GM12878 (cell line): ENCODE measurements around the gene EYS. TPM values are rescaled to one million over a fixed set of nuclear protein-coding genes. Genes with fewer than 3 reads are reported as not detected.

ENCODE experiments used
- ATAC-seq: fragments of 200-7000 bp; cut with Tn5 transposase; 3 replicates; pipeline ENCODE4 v1.9.1; 2020; ENCODE audit warnings: mild to moderate bottlenecking, moderate library complexity
- BruUV-seq: library from RNA; stranded (reverse); fragments of 400-500 nt; replicated peaks from 2 replicates; lab custom pipeline; 2021; lab: Mats Ljungman, UMichigan
- CTCF ChIA-PET: fragments of 300-600 bp; sonication (Branson Sonifier 250); formaldehyde crosslinking; extraction: SDS; loops from one replicate; lab custom pipeline; 2021; ENCODE audit warnings: inconsistent platforms; lab: Yijun Ruan, JAX
- POLR2A ChIA-PET: fragments of 350-600 bp; formaldehyde crosslinking; extraction: SDS; loops from one replicate; lab custom pipeline; 2021; ENCODE audit warnings: inconsistent platforms; lab: Charles Lee
- RAD21 ChIA-PET: fragments of 300-600 bp; sonication (Branson Sonifier 250); formaldehyde crosslinking; loops from one replicate; lab custom pipeline; 2023; ENCODE audit warnings: antibody characterized with exemption; ENCODE audit not compliant: unreplicated experiment; lab: Charles Lee
- SMC1A ChIA-PET: fragments of 300-600 bp; sonication (Branson Sonifier 250); formaldehyde crosslinking; loops from one replicate; lab custom pipeline; 2023; ENCODE audit not compliant: unreplicated experiment, uncharacterized antibody; lab: Charles Lee
- DNase-seq: peaks from one replicate; pipeline ENCODE4 v3.0.0-alpha.2; 2011; ENCODE audit warnings: low read depth, low spot score
- FAIRE-seq: peaks from 3 replicates; lab custom pipeline; 2011; peaks lifted over from hg19 to GRCh38; lab: Jason Lieb, UNC
- H2AFZ ChIP-seq: 2 replicates; pipeline ENCODE4 v1.6.0; 2011; ENCODE audit warnings: low read depth, low read length, control low read depth; ENCODE audit not compliant: control insufficient read depth
- H3K27ac ChIP-seq: 2 replicates; pipeline ENCODE4 v1.5.1; 2011; ENCODE audit warnings: control low read depth; ENCODE audit not compliant: control insufficient read depth, insufficient read depth
- H3K27me3 ChIP-seq, 2 experiments: replicated peaks in 1 of 2; 2 replicates each; pipeline versions ENCODE4 v1.6.0 to v1.6.1; 2011; ENCODE audit warnings: low read length in 1 of 2; ENCODE audit not compliant: control insufficient read depth in 2 of 2, insufficient read depth in 2 of 2
- H3K36me3 ChIP-seq, 2 experiments: 2 replicates each; pipeline ENCODE4 v1.5.1; 2011; ENCODE audit warnings: low read length in 1 of 2; ENCODE audit not compliant: control insufficient read depth in 2 of 2, insufficient read depth in 2 of 2
- H3K4me1 ChIP-seq: 2 replicates; pipeline ENCODE4 v1.6.1; 2011; ENCODE audit warnings: mild to moderate bottlenecking, low read length, moderate library complexity, mixed read lengths; ENCODE audit not compliant: control insufficient read depth, insufficient read depth
- H3K4me2 ChIP-seq: 2 replicates; pipeline ENCODE4 v1.6.0; 2011; ENCODE audit warnings: control low read depth; ENCODE audit not compliant: control insufficient read depth, insufficient read depth
- H3K4me3 ChIP-seq: fragments of 200-600 bp; sonication (generic); 2 replicates; pipeline ENCODE4 v1.5.1; 2016
- H3K79me2 ChIP-seq: 2 replicates; pipeline ENCODE4 v1.6.0; 2011; ENCODE audit warnings: low read length; ENCODE audit not compliant: control insufficient read depth, insufficient read depth
- H3K9ac ChIP-seq: 2 replicates; pipeline ENCODE4 v1.8.0; 2011; ENCODE audit warnings: low read length, control low read depth, mixed read lengths; ENCODE audit not compliant: control insufficient read depth, insufficient read depth
- H3K9me3 ChIP-seq: replicated peaks from 3 replicates; pipeline ENCODE4 v1.5.1; 2011; ENCODE audit warnings: mild to moderate bottlenecking, low read length; ENCODE audit not compliant: control insufficient read depth, insufficient read depth
- H4K20me1 ChIP-seq: 2 replicates; pipeline ENCODE4 v1.6.0; 2011; ENCODE audit not compliant: control insufficient read depth, insufficient read depth
- CHD1 ChIP-seq: IDR thresholded peaks from 2 replicates; pipeline ENCODE4 v1.6.1; 2012; ENCODE audit warnings: low read depth, low read length, improper control_type of control experiment
- EZH2 ChIP-seq: IDR thresholded peaks from 2 replicates; pipeline ENCODE4 v1.6.1; 2012; ENCODE audit warnings: low read depth, mild to moderate bottlenecking, control low read depth, inconsistent platforms, low read length, borderline replicate concordance; ENCODE audit not compliant: control insufficient read depth
- KAT2A ChIP-seq: conservative IDR thresholded peaks from 2 replicates; pipeline ENCODE4 v1.6.1; 2011; ENCODE audit warnings: low read depth, low read length; ENCODE audit not compliant: control insufficient read depth
- NFXL1 ChIP-seq: fragments of 450-650 bp; IDR thresholded peaks from 2 replicates; pipeline ENCODE4 v1.6.1; 2017; ENCODE audit warnings: antibody characterized with exemption, mild to moderate bottlenecking, borderline replicate concordance
- RCOR1 ChIP-seq: conservative IDR thresholded peaks from 2 replicates; pipeline ENCODE4 v1.6.1; 2012; ENCODE audit warnings: low read depth, low read length, improper control_type of control experiment
- ZBTB4 ChIP-seq: fragments of 450-650 bp; formaldehyde crosslinking; IDR thresholded peaks from 2 replicates; pipeline ENCODE4 v1.4.0; 2022; ENCODE audit warnings: mild to moderate bottlenecking, moderate library complexity
- ZSCAN29 ChIP-seq: fragments of 450-650 bp; IDR thresholded peaks from 2 replicates; pipeline ENCODE4 v1.6.1; 2017; ENCODE audit warnings: mild to moderate bottlenecking, moderate library complexity
- in situ Hi-C: fragments of 300-500 bp; cut with MboI; formaldehyde crosslinking; loops from 9 replicates; pipeline ENCODE4 v1.14.3; 2018; ENCODE audit warnings: mixed read lengths
- intact Hi-C: fragments of 100-400 bp; cut with micrococcal nuclease; formaldehyde crosslinking; loops from one replicate; pipeline ENCODE4 v1.14.2; 2022; ENCODE audit not compliant: unreplicated experiment
- polyA plus RNA-seq, 11 experiments: library from polyadenylated mRNA; depleted of rRNA in 4 of 11; unstranded in 6 of 11; stranded (reverse) in 5 of 11; fragments of >200 nt; fragmentation: Nextera tagmentation in 4 of 11; fragmentation: Illumina TruSeq in 1 of 11; extraction: Ambion mirVana in 4 of 11; extraction: Trizol in 1 of 11; gene quantifications; 1 replicate in 1 of 11; 2 replicates in 10 of 11; pipeline versions ENCODE4 v1.2.1 to v1.2.3, GENCODE V29; 2011 to 2016; ENCODE audit warnings: inconsistent platforms in 2 of 11, missing spikeins in 2 of 11, low read depth in 1 of 11
- total RNA-seq, 4 experiments: library from RNA; depleted of rRNA in 3 of 4; stranded (reverse); fragments of >200 nt in 3 of 4; fragmentation: Illumina TruSeq in 1 of 4; extraction: Trizol in 1 of 4; gene quantifications; 2 replicates each; pipeline versions ENCODE4 v1.2.1 to v1.2.3, GENCODE V29; 2013 to 2021
- TF ChIP-seq, protein P1 (sequence below): fragments of 450-650 bp; IDR thresholded peaks from 2 replicates; pipeline ENCODE4 v1.6.1; 2018; ENCODE audit warnings: borderline replicate concordance, mild to moderate bottlenecking; ENCODE audit not compliant: partially characterized antibody
- TF ChIP-seq, protein P2 (sequence below): fragments of 450-650 bp; IDR thresholded peaks from 2 replicates; pipeline ENCODE4 v1.6.1; 2017; ENCODE audit warnings: mild to moderate bottlenecking, low read depth, inconsistent platforms; ENCODE audit not compliant: poor library complexity, severe bottlenecking

EYS gene
- total and polyA plus RNA-seq, 10 of the 15 experiments (the other 5 are each of a cell fraction or from before 2014, with no cell fraction given) = under 0.01 to 0.14 (median 0.02) TPM; not detected in 1

DNA sequence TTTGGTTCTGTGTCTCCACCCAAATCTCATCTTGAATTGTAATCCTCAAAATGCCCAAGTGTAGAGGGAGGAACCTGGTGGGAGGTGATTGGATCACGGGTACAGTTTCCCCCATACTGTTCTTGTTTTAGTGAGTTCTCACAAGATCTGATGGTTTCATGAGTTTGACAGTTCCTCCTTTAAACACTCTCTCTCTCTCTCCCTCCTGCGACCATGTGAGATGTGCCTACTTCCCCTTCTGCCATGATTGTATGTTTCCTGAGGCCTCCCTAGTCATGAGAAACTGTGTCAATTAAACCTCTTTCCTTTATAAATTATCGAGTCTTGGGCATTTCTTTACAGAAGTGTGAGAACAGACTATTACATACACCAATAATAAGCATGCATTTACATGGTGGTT, 12.1 kb upstream of the EYS start (continued):
- TF ChIP-seq, protein P1, sequence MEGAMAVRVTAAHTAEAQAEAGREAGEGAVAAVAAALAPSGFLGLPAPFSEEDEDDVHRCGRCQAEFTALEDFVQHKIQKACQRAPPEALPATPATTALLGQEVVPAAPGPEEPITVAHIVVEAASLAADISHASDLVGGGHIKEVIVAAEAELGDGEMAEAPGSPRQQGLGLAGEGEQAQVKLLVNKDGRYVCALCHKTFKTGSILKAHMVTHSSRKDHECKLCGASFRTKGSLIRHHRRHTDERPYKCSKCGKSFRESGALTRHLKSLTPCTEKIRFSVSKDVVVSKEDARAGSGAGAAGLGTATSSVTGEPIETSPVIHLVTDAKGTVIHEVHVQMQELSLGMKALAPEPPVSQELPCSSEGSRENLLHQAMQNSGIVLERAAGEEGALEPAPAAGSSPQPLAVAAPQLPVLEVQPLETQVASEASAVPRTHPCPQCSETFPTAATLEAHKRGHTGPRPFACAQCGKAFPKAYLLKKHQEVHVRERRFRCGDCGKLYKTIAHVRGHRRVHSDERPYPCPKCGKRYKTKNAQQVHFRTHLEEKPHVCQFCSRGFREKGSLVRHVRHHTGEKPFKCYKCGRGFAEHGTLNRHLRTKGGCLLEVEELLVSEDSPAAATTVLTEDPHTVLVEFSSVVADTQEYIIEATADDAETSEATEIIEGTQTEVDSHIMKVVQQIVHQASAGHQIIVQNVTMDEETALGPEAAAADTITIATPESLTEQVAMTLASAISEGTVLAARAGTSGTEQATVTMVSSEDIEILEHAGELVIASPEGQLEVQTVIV = no peak
- TF ChIP-seq CHD1 = no peak
- no peak for TF ChIP-seq ZSCAN29
- TF ChIP-seq, protein P2, sequence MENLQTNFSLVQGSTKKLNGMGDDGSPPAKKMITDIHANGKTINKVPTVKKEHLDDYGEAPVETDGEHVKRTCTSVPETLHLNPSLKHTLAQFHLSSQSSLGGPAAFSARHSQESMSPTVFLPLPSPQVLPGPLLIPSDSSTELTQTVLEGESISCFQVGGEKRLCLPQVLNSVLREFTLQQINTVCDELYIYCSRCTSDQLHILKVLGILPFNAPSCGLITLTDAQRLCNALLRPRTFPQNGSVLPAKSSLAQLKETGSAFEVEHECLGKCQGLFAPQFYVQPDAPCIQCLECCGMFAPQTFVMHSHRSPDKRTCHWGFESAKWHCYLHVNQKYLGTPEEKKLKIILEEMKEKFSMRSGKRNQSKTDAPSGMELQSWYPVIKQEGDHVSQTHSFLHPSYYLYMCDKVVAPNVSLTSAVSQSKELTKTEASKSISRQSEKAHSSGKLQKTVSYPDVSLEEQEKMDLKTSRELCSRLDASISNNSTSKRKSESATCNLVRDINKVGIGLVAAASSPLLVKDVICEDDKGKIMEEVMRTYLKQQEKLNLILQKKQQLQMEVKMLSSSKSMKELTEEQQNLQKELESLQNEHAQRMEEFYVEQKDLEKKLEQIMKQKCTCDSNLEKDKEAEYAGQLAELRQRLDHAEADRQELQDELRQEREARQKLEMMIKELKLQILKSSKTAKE = no peak

DNA sequence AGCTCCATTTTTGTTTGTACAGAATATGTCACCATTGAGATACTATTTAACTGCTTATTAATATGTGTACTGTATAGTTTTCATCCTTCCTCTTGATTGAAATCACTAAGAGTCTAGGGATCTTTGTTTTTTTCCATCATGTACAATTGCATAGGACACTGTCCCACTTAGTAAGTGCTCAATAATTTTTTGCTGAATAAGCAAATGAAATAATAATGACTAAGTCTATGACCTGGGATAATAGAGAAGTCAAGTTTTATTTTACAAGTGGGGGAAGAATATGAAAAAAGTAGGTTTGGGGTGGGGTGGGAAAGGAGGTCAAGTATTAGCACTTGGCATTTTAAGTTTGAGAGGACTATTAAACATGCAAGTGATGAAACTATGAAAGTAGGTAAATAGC, 4.5 kb upstream of the EYS start:
- in situ Hi-C loops (no loop called here), intact Hi-C loops (no loop called here)
- no peaks in the 10 kb centered on the region for H3K4me1 ChIP-seq
- DNase-seq = no peak
- H3K36me3 ChIP-seq = no peaks in the 10 kb centered on the region
- RAD21 ChIA-PET = no interaction called here
- no peaks in the 10 kb centered on the region for H3K79me2 ChIP-seq
- CTCF ChIA-PET = no interaction called here
- SMC1A ChIA-PET = no interaction called here
- no peaks in the 10 kb centered on the region for H3K9me3 ChIP-seq
- no peak for ATAC-seq
- POLR2A ChIA-PET = no interaction called here
- H2AFZ ChIP-seq = no peak overlapping the region
- H3K4me3 ChIP-seq = no peak overlapping the region
- no peaks in the 10 kb centered on the region for H4K20me1 ChIP-seq
- no peak overlapping the region for H3K4me2 ChIP-seq
- H3K27ac ChIP-seq = no peak overlapping the region
- BruUV-seq = no TSS peak
- H3K27me3 ChIP-seq = no peaks in the 10 kb centered on the region
- no peak overlapping the region for H3K9ac ChIP-seq
- no peak for FAIRE-seq
- TF ChIP-seq ZBTB4 (CRISPR knock-in tag) (no peak), EZH2 (no peak), KAT2A (no peak), RCOR1 (no peak), NFXL1 (no peak)
